Measurements from ENCODE around the gene UVRAG. TPM values are rescaled to one million over a fixed set of nuclear protein-coding genes. Genes with fewer than 3 reads are reported as not detected.

The UVRAG gene
- total RNA-seq, 2 experiments from 2014 or later = 16.5 to 19.5 TPM

DNA sequence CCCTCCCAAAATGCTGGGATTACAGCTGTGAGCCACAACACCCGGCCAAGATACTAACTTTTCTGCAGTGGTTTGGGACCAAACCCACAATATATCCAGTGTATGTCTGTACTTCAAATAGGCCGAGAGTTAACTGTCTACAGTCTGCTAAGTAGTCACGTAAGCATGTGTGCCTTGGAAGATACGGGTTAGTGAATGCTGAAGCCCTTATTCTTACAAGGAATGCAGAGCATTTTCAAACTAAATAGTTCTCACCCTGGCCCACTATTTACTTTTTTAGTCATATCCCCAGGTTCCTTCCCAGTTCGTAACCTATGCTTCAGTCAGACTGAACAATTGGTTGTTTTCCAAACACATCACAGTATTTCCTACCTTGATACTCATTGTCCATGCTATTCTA is 215.3 kb downstream of the UVRAG start:
- peaks cover 26% of the 10 kb centered on the region for H3K36me3 Mint-ChIP-seq (ENCODE audit: low read depth)
- H3K9me3 ChIP-seq (ENCODE audit: control insufficient read depth in 1 of 2, insufficient read depth in 1 of 2, low read length in 2 of 2) = no peaks in the 10 kb centered on the region
- DNase-seq (no peak), ATAC-seq (ENCODE audit: poor library complexity) (no peak)
- intact Hi-C loops (cut with DNase I, micrococcal nuclease) = no loop called here
- H3K27ac ChIP-seq (ENCODE audit: low read depth in 1 of 2, low read length in 2 of 2) = no peak overlapping the region
- ChIA-PET CTCF (no interaction called here), POLR2A (interaction anchor here (0.6 kb wide), 1 partner anchor 10 kb away, joined by 6 read pairs; no protein-coding TSS in a partner anchor)
- no peaks in the 10 kb centered on the region for H3K36me3 ChIP-seq (ENCODE audit: insufficient read depth, low read length)
- no peaks in the 10 kb centered on the region for H3K4me1 ChIP-seq (ENCODE audit: insufficient read depth, low read length)
- no peaks in the 10 kb centered on the region for H3K4me1 Mint-ChIP-seq (ENCODE audit: low read depth)
- H3K27me3 Mint-ChIP-seq = no peaks in the 10 kb centered on the region
- no peaks in the 10 kb centered on the region for H3K9me3 Mint-ChIP-seq
- H3K4me3 Mint-ChIP-seq = no peak overlapping the region
- no peak overlapping the region for H3K4me3 ChIP-seq (ENCODE audit: low read length)
- no peaks in the 10 kb centered on the region for H3K27me3 ChIP-seq (ENCODE audit: control insufficient read depth in 1 of 2, insufficient read depth in 2 of 2, low read length in 2 of 2)
- TF ChIP-seq, protein P1, sequence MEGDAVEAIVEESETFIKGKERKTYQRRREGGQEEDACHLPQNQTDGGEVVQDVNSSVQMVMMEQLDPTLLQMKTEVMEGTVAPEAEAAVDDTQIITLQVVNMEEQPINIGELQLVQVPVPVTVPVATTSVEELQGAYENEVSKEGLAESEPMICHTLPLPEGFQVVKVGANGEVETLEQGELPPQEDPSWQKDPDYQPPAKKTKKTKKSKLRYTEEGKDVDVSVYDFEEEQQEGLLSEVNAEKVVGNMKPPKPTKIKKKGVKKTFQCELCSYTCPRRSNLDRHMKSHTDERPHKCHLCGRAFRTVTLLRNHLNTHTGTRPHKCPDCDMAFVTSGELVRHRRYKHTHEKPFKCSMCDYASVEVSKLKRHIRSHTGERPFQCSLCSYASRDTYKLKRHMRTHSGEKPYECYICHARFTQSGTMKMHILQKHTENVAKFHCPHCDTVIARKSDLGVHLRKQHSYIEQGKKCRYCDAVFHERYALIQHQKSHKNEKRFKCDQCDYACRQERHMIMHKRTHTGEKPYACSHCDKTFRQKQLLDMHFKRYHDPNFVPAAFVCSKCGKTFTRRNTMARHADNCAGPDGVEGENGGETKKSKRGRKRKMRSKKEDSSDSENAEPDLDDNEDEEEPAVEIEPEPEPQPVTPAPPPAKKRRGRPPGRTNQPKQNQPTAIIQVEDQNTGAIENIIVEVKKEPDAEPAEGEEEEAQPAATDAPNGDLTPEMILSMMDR (IDR thresholded peaks at IDR 0.05) = no peak
- no peak overlapping the region for H3K27ac Mint-ChIP-seq

DNA sequence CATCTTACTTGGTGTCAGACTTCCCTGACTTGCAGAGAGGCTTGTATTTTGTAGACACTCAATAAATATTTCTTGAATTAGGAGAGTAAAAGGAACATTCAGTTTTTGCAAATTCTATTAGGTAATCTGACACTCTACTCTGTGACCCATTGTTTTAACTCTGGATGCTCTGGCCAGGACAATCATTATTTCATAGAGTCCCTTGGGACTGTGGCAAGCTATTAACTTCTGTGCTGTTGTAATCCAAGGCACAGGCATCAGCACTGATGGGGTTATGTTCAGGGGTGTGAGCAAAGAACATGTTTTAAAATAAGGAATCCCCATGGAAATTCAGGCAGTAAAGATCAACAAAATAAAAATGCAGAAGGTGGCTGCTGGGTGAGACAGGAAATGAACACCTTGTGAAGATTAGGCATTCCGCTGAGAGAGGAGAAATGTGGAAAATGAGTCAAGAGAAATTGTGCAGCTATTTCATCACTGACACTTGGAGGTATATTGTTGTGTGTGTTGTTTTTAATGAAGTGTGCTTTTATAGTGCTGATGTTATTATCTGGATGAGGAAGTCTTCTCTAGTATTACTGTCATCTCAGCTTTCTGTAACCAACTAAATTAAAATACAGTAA is 216.1 kb downstream of the UVRAG start:
- Histone ChIP-seq H3K36me3 (ENCODE audit: insufficient read depth, low read length) (no peaks in the 10 kb centered on the region), H3K4me3 (ENCODE audit: low read length) (no peak overlapping the region), H3K27ac (ENCODE audit: low read depth in 1 of 2, low read length in 2 of 2) (no peak overlapping the region), H3K9me3 (ENCODE audit: control insufficient read depth in 1 of 2, insufficient read depth in 1 of 2, low read length in 2 of 2) (no peaks in the 10 kb centered on the region), H3K4me1 (ENCODE audit: insufficient read depth, low read length) (no peaks in the 10 kb centered on the region), H3K27me3 (ENCODE audit: control insufficient read depth in 1 of 2, insufficient read depth in 2 of 2, low read length in 2 of 2) (no peaks in the 10 kb centered on the region)
- intact Hi-C loops (cut with DNase I, micrococcal nuclease) = no loop called here
- H3K27me3 Mint-ChIP-seq = no peaks in the 10 kb centered on the region
- H3K9me3 Mint-ChIP-seq = no peaks in the 10 kb centered on the region
- ATAC-seq (ENCODE audit: poor library complexity) (no peak), DNase-seq (no peak)
- no peak overlapping the region for H3K4me3 Mint-ChIP-seq
- ChIA-PET POLR2A (no interaction called here), CTCF (no interaction called here)
- peaks cover 26% of the 10 kb centered on the region for H3K36me3 Mint-ChIP-seq (ENCODE audit: low read depth)
- no peak overlapping the region for H3K27ac Mint-ChIP-seq
- no peaks in the 10 kb centered on the region for H3K4me1 Mint-ChIP-seq (ENCODE audit: low read depth)
- TF ChIP-seq, protein P1 (IDR thresholded peaks at IDR 0.05) = no peak

DNA sequence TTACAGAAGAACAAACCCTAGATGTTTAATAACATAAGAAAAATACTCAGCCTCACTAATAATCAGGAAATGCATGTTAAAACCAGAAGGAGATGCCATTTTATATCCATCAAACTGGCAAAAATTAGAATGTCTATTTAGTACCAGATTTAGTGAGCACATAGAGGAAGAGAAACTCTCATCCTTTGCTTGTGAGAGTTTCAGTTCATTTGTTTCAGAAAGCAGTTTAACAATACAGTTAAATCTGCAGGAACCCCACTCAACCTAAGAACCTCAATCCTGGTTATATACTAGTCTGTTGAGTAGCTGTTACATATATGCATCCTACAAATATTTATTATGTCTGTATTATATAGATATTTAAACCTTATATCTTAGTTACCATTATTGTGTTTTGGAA is 218.7 kb downstream of the UVRAG start:
- no peak for ATAC-seq (ENCODE audit: poor library complexity)
- Mint-ChIP-seq H3K4me1 (ENCODE audit: low read depth) (no peaks in the 10 kb centered on the region), H3K27ac (no peak overlapping the region), H3K4me3 (no peak overlapping the region), H3K36me3 (ENCODE audit: low read depth) (peaks cover 30% of the 10 kb centered on the region), H3K27me3 (no peaks in the 10 kb centered on the region), H3K9me3 (no peaks in the 10 kb centered on the region)
- no peak overlapping the region for H3K4me3 ChIP-seq (ENCODE audit: low read length)
- H3K27ac ChIP-seq (ENCODE audit: low read depth in 1 of 2, low read length in 2 of 2) = no peak overlapping the region
- H3K36me3 ChIP-seq (ENCODE audit: insufficient read depth, low read length) = no peaks in the 10 kb centered on the region
- no peaks in the 10 kb centered on the region for H3K27me3 ChIP-seq (ENCODE audit: control insufficient read depth in 1 of 2, insufficient read depth in 2 of 2, low read length in 2 of 2)
- no peaks in the 10 kb centered on the region for H3K4me1 ChIP-seq (ENCODE audit: insufficient read depth, low read length)
- H3K9me3 ChIP-seq (ENCODE audit: control insufficient read depth in 1 of 2, insufficient read depth in 1 of 2, low read length in 2 of 2) = no peaks in the 10 kb centered on the region
- TF ChIP-seq, protein P1 (IDR thresholded peaks at IDR 0.05) = no peak
- POLR2A ChIA-PET = no interaction called here
- CTCF ChIA-PET = interaction anchor here (1.2 kb wide), 1 partner anchor 118 kb away, joined by 3 read pairs; no protein-coding TSS in a partner anchor
- DNase-seq = no peak
- intact Hi-C loops (cut with DNase I, micrococcal nuclease) = no loop called here

Data from CD4-positive, alpha-beta T cell (primary cell).